Measurements from ENCODE around the gene SPRYD3. TPM values are rescaled to one million over a fixed set of nuclear protein-coding genes. Genes with fewer than 3 reads are reported as not detected.

Gene SPRYD3
- total RNA-seq, 1 donor, result 33.0 TPM

DNA sequence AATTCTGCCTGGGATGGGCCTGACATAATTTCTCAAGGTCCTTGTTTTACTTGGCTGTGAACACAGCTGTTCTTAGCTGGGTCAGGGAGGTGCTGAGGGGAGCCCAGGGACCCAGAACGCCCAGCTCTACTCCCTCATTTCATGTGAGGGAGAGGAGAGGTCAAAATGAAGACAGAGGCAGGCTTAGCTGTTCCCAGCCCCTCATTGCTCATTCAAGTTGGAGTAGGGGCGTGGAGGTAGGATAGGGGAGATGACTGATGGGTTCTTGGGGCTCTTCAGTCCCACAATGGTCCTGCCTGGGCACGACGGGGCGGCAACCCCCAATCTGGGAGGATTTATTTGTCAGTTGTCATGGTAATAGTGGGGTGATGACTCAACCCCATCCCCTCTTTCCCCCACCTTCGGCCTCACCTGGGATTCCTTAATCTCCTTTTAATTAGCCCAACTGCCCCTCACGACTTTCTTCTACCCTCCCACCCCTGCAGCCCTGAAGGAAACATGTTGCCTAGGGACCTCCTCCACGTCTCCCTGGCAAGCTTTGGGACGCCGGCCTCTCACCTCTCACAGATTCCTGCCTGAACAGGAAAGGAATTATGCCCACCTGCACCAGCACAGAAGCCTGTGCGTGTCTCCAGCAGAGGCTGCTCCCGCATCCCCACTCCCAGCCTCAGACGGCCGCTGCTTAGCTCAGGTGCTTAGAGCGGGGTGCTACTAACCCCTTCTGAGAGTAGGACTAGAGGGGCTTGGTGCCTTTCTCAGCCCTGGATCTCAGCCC, 10.2 kb downstream of the SPRYD3 start:
- DNase-seq (ENCODE audit: low read depth), result no peak
- H3K4me3 ChIP-seq (ENCODE audit: low read depth, low read length), result no peak overlapping the region
- TF ChIP-seq, protein P1, sequence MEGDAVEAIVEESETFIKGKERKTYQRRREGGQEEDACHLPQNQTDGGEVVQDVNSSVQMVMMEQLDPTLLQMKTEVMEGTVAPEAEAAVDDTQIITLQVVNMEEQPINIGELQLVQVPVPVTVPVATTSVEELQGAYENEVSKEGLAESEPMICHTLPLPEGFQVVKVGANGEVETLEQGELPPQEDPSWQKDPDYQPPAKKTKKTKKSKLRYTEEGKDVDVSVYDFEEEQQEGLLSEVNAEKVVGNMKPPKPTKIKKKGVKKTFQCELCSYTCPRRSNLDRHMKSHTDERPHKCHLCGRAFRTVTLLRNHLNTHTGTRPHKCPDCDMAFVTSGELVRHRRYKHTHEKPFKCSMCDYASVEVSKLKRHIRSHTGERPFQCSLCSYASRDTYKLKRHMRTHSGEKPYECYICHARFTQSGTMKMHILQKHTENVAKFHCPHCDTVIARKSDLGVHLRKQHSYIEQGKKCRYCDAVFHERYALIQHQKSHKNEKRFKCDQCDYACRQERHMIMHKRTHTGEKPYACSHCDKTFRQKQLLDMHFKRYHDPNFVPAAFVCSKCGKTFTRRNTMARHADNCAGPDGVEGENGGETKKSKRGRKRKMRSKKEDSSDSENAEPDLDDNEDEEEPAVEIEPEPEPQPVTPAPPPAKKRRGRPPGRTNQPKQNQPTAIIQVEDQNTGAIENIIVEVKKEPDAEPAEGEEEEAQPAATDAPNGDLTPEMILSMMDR (IDR thresholded peaks at IDR 0.05; ENCODE audit: insufficient read depth, low read length), result no peak

DNA sequence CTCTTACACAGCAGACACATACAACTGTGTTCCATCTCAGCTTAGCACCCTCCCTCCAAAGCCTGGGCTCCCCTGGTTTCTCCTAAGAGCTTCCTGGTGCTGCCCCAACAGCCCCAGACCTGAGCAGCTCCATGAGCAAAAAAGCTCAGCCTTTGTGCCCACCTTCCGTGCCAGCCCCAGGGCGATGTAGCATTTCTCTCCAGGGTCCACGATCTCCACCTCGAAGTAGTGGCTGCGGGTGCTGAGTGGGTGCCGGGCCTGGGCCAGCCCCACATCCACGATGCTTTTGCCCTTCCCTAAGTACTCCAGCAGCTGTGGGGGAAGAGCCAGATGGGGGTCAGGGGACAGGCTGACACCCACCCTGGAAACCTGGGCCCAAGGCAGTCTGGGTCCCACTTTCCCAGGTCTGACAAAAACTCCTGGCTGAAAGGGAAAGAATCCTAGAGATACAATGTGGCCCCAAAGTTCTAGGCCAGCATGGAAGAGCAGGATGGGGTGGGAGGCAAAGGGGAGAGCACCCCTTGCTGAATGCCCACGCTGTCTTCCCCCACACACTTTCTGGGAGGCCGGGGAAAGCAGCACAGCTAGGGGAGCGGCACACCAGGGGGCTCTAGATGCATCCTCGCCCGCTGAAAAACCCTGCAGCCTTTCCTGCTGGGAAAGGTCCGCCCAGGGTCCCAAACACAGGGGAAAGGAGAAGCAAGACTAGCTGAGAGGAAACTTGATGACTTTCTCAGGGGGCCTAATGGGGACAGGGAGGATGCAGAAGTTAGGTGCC, 11.0 kb downstream of the SPRYD3 start:
- H3K4me3 ChIP-seq (ENCODE audit: low read depth, low read length), result no peak overlapping the region
- TF ChIP-seq, protein P1 (IDR thresholded peaks at IDR 0.05; ENCODE audit: insufficient read depth, low read length), result no peak
- DNase-seq (ENCODE audit: low read depth), result no peak

DNA sequence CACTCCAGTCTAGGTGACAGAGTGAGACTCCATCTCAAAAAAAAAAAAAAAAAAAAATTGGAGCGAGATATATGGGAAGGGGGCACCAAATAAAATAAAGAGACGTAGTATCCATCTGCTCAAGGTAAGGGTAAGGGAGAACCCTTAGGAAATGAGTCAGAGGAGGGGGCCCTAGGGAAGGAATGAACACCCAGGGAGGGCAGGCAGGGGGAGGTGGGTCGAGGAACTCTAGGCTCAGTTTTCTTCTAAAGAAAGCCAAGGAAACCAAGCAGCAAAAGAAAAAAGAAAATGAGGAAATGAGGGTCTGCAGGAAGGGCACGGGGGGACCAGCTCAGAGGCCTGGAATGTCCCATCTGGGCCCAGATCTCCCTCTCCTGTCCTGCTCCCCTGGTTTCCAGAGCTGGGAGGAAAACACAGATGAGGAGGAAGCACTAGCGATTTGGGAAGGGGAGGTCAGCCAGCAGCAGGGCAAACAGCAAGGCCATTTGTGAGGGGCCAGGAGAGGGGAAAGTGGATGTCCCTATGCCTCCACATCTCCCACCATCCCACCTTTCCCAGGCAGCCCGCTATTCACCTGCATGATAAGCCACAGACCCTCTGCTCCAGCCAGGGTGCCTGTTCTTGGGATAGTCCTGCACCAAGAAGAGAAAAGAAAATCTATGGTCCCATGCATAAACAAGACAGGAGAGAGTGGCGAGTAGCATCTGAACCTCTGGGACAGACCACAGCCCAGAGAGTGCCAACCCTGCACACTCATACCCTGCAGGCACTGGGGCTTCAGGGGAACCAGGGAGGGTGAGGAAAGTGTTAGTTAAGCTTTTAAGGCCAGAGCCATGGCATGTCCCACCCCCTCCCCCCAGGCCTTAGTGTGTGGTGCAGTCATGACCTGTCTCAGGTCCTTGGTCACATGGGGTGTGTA, 11.9 kb downstream of the SPRYD3 start:
- DNase-seq (ENCODE audit: low read depth), result no peak
- H3K4me3 ChIP-seq (ENCODE audit: low read depth, low read length), result no peak overlapping the region
- TF ChIP-seq, protein P1 (IDR thresholded peaks at IDR 0.05; ENCODE audit: insufficient read depth, low read length), result no peak

DNA sequence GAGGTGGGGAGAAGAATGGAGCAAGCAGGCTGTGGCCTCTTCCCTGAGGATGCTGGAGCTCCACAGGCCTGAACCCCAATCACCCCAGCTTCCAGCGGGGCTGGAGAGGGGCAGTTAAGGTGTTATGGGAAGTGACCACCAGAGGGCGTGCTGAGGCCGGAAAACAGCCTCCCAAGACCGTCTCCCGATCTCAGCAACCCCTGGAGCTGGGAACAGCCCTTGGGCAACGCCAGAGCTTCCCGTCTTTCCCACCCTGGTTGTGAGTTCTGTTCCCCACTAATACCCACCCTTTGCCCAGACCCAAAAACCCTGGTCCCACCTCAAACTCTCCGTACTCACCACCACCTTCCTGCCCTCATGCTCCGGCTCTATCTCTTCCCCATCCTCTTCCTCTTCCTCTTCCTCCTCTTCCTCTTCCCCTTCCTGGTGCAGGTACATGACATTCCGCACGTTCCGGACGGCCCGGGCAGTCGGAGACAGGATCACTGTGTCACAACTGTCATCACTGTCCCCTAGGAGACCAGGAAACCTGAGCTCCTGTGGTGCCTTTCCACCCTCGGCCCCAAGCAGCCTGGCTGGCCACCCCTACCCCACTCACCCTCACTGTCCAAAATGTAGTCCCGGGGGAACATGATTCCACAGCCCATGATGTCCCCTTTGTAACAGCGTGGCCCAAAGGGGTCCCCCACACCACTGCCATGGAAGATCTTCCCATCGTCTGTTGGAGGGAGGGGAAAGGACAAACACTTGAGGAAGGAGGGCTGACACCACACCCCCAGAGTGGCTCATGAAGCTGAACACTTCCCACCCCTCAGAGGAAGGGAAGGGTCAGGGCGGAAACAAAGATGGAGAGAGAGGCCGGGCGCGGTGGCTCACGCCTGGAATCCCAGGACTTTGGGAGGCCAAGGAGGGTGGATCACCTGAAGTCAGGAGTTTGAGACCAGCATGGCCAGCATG, 12.9 kb downstream of the SPRYD3 start:
- H3K4me3 ChIP-seq (ENCODE audit: low read depth, low read length), result peak overlapping the region; percentile 25
- peak; percentile 89 for DNase-seq (ENCODE audit: low read depth)
- TF ChIP-seq, protein P1 (IDR thresholded peaks at IDR 0.05; ENCODE audit: insufficient read depth, low read length), result peak; percentile 81

DNA sequence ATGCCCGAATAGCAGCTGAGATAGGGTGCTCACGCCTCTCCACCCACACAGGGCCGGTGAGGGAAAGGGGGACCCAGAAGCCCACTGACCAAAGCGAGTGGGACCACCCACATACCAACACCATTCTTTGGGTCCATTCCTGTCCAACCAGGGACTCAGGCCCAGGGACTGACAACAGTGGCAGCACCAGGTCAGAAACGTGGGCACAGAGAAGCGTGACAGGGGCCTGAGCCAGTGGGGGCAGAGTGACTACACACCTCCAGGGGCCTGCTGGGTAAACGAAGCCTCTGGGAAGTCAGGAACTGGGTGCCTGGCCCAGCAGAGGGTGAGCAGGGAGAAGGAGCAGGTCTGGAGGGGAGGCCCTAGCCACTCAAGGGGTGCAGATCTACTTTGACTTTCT, 13.7 kb downstream of the SPRYD3 start:
- no peak for DNase-seq (ENCODE audit: low read depth)
- TF ChIP-seq, protein P1 (IDR thresholded peaks at IDR 0.05; ENCODE audit: insufficient read depth, low read length), result no peak
- H3K4me3 ChIP-seq (ENCODE audit: low read depth, low read length), result no peak overlapping the region
